AG20443 (cell line): ENCODE results near the gene PLAAT4.
"Not testable (repeated sequence)": the region's sequence is repeated elsewhere in the genome, so short reads cannot be mapped to it uniquely, and the experiment has no call there.

Experiments used
- DNase-seq: peaks from one replicate; pipeline ENCODE4 v3.0.0; 2012; ENCODE audit warnings: low spot score, mixed read lengths

Gene PLAAT4

GRCh38 chr11:63572026-63572688, 35.5 kb downstream of the PLAAT4 start:
- no peak for DNase-seq

- peak; percentile 64 for DNase-seq
Observed at GRCh38 chr11:63573881-63574855, 37.6 kb downstream of the PLAAT4 start.

- DNase-seq, result peak; percentile 50
Observed at GRCh38 chr11:63574856-63575602, 38.4 kb downstream of the PLAAT4 start.

- not testable (repeated sequence) for DNase-seq
Observed at GRCh38 chr11:63578882-63579281, 42.3 kb downstream of the PLAAT4 start.

GRCh38 chr11:63581224-63581623, 44.6 kb downstream of the PLAAT4 start:
- DNase-seq, result not testable (repeated sequence)

GRCh38 chr11:63583357-63583677, 46.7 kb downstream of the PLAAT4 start:
- DNase-seq, result no peak

GRCh38 chr11:63586451-63587166, 50.0 kb downstream of the PLAAT4 start:
- DNase-seq, result no peak

GRCh38 chr11:63589000-63589399, 52.4 kb downstream of the PLAAT4 start:
- no peak for DNase-seq

GRCh38 chr11:63590024-63590788, 53.6 kb downstream of the PLAAT4 start:
- no peak for DNase-seq

GRCh38 chr11:63592975-63593395, 56.4 kb downstream of the PLAAT4 start:
- DNase-seq, result peak; percentile 55

- DNase-seq, result peak; percentile 56
Observed at GRCh38 chr11:63595296-63595695, 58.7 kb downstream of the PLAAT4 start.
